ENCODE data around the gene HSP90AB1.
A peak's percentile ranks its signal among the peaks of the same experiment; 100 is the strongest.

GRCh38 chr6:44237813-44238433, 9.0 kb upstream of the HSP90AB1 start:
- TF ChIP-seq CTCF (IDR thresholded peaks at IDR 0.05), result peak; percentile 92 to 99 (median 97)
- peak; percentile 6 to 50 for TF ChIP-seq POLR2A (IDR thresholded peaks at IDR 0.05)
